Measurements from ENCODE around the gene WDTC1. TPM values are rescaled to one million over a fixed set of nuclear protein-coding genes. Genes with fewer than 3 reads are reported as not detected.

WDTC1 gene
- total RNA-seq, 2 donors from 2014 or later = 38.5 to 43.3 TPM

DNA sequence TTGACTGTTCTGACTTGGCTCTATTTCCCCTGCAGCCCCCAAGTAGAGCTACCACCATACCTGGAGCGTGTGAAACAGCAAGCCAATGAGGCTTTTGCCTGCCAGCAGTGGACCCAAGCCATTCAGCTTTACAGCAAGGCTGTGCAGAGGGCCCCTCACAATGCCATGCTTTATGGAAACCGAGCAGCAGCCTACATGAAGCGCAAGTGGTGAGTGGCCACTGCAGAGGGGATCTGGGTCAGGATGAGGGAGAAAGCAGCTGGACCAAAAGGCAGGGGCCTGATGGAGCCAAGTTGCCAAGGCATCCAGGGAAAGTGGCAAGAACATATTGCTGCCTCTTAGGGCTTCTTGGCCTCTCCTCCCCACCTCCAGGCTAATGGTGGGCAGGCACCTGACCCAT is 63.5 kb downstream of the WDTC1 start:
- DNase-seq (no peak), ATAC-seq (no peak)
- intact Hi-C loops (cut with DNase I, micrococcal nuclease) = no loop called here

GRCh38 chr1:27298632-27299384 is 64.4 kb downstream of the WDTC1 start:
- ATAC-seq (no peak), DNase-seq (no peak)
- intact Hi-C loops (cut with DNase I, micrococcal nuclease) = no loop called here

GRCh38 chr1:27299385-27300271 is 65.2 kb downstream of the WDTC1 start:
- intact Hi-C loops (cut with DNase I, micrococcal nuclease) = loop anchor here (5.0 kb wide), 2 partner anchors 88 to 93 kb away; partner anchors contain the start of gene GPR3 (in 1 of the 2)
- DNase-seq (peak; percentile 44 to 76), ATAC-seq (peak; percentile 3)

DNA sequence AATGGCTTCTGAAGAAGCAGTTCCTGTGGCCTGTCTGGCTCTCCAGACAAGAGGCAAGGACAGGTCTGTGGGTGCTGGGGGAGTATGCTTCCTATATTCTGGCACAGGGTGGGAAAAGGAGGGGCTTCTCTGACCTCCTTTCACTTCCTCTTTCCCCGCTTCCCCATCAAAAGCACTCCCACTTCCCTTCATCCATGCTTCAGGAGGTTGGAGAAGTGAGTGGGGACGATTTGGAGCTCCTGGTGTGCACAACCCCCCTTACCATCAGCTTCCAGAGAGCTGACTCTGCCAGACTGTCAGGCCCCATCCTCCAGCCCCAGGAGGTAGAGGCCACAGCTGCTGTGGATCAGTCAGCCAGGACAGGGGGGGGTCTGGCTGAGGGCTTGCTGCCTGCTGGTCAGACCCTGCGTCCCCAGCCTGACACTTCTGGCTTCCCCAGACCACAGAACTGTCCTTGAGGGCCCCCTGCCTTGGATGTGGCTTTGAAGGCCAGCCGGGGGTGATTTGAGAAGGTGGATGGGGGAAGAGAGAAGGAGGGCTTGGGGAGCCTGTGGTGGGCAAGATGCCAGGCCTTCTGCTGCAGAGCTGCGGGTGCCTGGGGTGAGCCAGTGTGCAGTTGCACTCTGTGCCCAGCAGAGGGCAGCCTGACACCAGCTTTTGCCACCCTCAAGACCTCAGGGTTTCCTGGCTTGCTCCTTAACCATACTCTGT is 66.1 kb downstream of the WDTC1 start:
- intact Hi-C loops (cut with DNase I, micrococcal nuclease) = loop anchor here (5.0 kb wide), 2 partner anchors 87 to 92 kb away; partner anchors contain the start of gene GPR3 (in 1 of the 2)
- ATAC-seq (peak; percentile 89), DNase-seq (peak; percentile 66 to 78)

DNA sequence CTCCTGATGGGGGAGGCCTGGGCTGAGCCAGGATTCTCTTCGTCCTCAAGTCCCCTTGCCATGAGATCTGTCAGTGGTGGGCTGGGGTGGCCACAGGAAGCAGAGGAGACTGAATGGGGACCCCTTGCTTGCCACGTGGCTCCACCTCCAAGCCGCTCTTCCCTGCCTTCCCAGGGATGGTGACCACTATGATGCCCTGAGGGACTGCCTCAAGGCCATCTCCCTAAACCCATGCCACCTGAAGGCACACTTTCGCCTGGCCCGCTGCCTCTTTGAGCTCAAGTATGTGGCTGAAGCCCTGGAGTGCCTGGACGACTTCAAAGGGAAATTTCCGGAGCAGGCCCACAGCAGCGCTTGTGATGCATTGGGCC is 66.6 kb downstream of the WDTC1 start:
- intact Hi-C loops (cut with DNase I, micrococcal nuclease) = loop anchor here (5.0 kb wide), 2 partner anchors 86 to 91 kb away; partner anchors contain the start of gene GPR3 (in 1 of the 2)
- ATAC-seq (no peak), DNase-seq (no peak)

DNA sequence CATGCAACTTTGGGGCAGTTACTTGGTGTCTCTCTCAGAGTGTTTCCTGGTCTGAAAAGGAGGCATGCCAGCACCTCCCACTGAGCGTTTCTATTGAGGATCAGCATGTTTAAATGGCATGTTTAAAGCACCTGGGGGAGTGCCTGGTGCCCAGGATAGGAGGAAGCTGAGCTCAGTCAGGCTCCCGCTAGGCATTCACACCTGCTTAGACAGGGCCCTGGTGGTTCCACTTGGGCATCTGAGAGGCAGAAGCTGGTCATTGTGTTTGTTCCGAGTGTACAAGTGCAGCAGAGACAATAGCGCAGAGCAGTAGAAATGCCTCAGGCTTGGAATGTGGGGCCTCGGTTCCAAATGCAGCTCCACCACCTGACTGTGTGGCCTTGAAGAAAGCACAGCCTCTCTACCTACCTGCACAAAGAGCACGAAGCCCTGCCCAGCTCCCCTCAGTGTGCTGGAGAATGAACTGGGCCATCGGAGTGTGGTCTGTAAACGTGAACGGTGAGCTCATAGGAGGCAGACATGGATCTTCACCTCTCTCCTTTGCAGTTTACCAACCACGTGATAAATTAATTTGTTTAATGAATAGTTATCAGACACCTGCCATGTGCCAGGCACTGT is 67.3 kb downstream of the WDTC1 start:
- ATAC-seq = no peak
- intact Hi-C loops (cut with DNase I, micrococcal nuclease) = loop anchor here (5.0 kb wide), 2 partner anchors 86 to 91 kb away; partner anchors contain the start of gene GPR3 (in 1 of the 2)

GRCh38 chr1:27302612-27303011 is 68.2 kb downstream of the WDTC1 start:
- intact Hi-C loops (cut with DNase I, micrococcal nuclease) = loop anchor here (5.0 kb wide), 2 partner anchors 85 to 90 kb away; partner anchors contain the start of gene GPR3 (in 1 of the 2)
- ATAC-seq (no peak), DNase-seq (no peak)

More for the DNA sequence above, 67.3 kb downstream of the WDTC1 start:
- DNase-seq = no peak

GRCh38 chr1:27303509-27303908 is 69.1 kb downstream of the WDTC1 start:
- intact Hi-C loops (cut with DNase I, micrococcal nuclease) = loop anchor here (5.0 kb wide), 2 partner anchors 84 to 89 kb away; partner anchors contain the start of gene GPR3 (in 1 of the 2)
- ATAC-seq = no peak
- DNase-seq = no peak

- intact Hi-C loops (cut with DNase I, micrococcal nuclease) = no loop called here
- DNase-seq (no peak), ATAC-seq (no peak)
These were observed 71.6 kb downstream of the WDTC1 start for GRCh38 chr1:27306071-27306470.

GRCh38 chr1:27306892-27307761 is 72.7 kb downstream of the WDTC1 start:
- ATAC-seq = peak; percentile 92
- DNase-seq = peak in 1 of 2 donors; percentile 22
- intact Hi-C loops (cut with DNase I, micrococcal nuclease) = no loop called here

- ATAC-seq (no peak), DNase-seq (no peak)
- intact Hi-C loops (cut with DNase I, micrococcal nuclease) = no loop called here
These were observed 73.6 kb downstream of the WDTC1 start for GRCh38 chr1:27307874-27308598.

- intact Hi-C loops (cut with DNase I, micrococcal nuclease) = no loop called here
- DNase-seq (no peak), ATAC-seq (no peak)
These were observed 79.7 kb downstream of the WDTC1 start for GRCh38 chr1:27314169-27314568.

DNA sequence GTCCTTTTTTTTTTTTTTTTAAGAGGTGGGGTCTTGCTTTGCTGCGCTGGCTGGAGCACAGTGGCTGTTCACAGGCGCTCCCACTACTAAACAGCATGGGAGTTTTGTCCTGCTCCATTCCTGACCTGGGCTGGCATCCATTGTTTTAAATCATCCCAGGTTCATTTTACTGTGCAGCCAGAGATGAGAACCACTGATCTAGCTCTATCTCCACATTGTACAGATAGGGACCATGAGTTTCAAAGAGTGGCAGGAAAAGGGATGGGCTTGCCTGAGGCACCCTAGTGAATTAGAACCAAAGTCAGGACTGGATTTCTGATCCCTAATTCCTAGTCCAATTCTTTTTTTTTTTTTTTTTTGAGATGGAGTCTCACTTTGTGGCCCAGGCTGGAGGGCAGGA is 80.3 kb downstream of the WDTC1 start:
- peak; percentile 7 for ATAC-seq
- no peak for DNase-seq
- intact Hi-C loops (cut with DNase I, micrococcal nuclease) = no loop called here

- intact Hi-C loops (cut with DNase I, micrococcal nuclease) = no loop called here
- ATAC-seq = no peak
- DNase-seq = no peak
These were observed 82.4 kb downstream of the WDTC1 start for GRCh38 chr1:27316860-27317259.

- DNase-seq (no peak), ATAC-seq (no peak)
- intact Hi-C loops (cut with DNase I, micrococcal nuclease) = no loop called here
These were observed 83.7 kb downstream of the WDTC1 start for GRCh38 chr1:27318136-27318535.

DNA sequence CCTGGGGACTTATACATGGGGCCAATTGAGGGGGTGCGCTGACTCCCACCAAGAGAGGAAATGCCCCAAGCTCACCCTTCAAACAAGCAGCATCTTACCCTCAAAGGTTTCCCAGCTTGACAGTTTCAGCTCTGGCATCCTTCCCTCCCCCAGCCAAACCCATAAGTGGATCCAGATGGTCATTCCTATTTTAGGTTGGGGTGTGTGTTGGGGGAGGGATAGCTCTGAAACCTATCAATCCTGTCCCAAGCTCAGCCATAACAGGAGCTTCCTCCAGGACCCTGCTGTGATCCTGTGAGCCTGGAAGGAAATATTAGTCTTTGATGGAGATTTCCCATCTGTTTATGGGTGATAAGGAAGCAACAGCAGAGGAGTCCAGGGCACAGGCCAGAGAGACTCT is 84.2 kb downstream of the WDTC1 start:
- intact Hi-C loops (cut with DNase I, micrococcal nuclease) = no loop called here
- ATAC-seq (no peak), DNase-seq (no peak)
